ENCODE measurements around the gene KCND3. TPM values are rescaled to one million over a fixed set of nuclear protein-coding genes. Genes with fewer than 3 reads are reported as not detected.

KCND3 gene
- polyA plus RNA-seq, 3 donors = not detected

GRCh38 chr1:111841746-111842145, 147.7 kb downstream of the KCND3 start:
- H3K4me3 Mint-ChIP-seq = no peak overlapping the region
- no peak for DNase-seq
- H3K27ac ChIP-seq (ENCODE audit: low read depth in 1 of 2, low read length in 2 of 2) = no peak overlapping the region
- peaks cover 2 to 4% (median 3%) of the 10 kb centered on the region in 3 donors for H3K27me3 Mint-ChIP-seq (ENCODE audit: low read depth in 3 of 3)
- no peaks in the 10 kb centered on the region for H3K36me3 ChIP-seq (replicated peaks in 1 of 2; ENCODE audit: control insufficient read depth in 1 of 2, insufficient read depth in 2 of 2, low read length in 2 of 2)
- no peaks in the 10 kb centered on the region for H3K36me3 Mint-ChIP-seq
- H2AFZ ChIP-seq (ENCODE audit: insufficient read depth, low read depth, low read length, poor library complexity, severe bottlenecking) = no peak overlapping the region
- H3K4me1 Mint-ChIP-seq = no peaks in the 10 kb centered on the region
- H3K9ac ChIP-seq (ENCODE audit: insufficient read depth, low read length, poor library complexity, severe bottlenecking) = no peak overlapping the region
- intact Hi-C loops (cut with micrococcal nuclease) = no loop called here
- TF ChIP-seq CTCF (IDR thresholded peaks at IDR 0.05) = no peak
- H4K20me1 ChIP-seq (ENCODE audit: insufficient read depth, low read length) = no peaks in the 10 kb centered on the region
- H3K27me3 ChIP-seq (ENCODE audit: control insufficient read depth in 2 of 2, insufficient read depth in 2 of 2, low read length in 2 of 2) = no peaks in the 10 kb centered on the region
- peaks cover 0 to 2% (median 0%) of the 10 kb centered on the region in 7 donors for H3K9me3 Mint-ChIP-seq
- no peak overlapping the region for H3K27ac Mint-ChIP-seq
- no peaks in the 10 kb centered on the region for H3K9me3 ChIP-seq (replicated peaks in 1 of 2; ENCODE audit: control insufficient read depth in 1 of 2, insufficient read depth in 1 of 2, low read length in 2 of 2)
- H3K4me1 ChIP-seq (ENCODE audit: control insufficient read depth in 1 of 2, insufficient read depth in 2 of 2, low read length in 2 of 2) = no peaks in the 10 kb centered on the region
- no CpG with 5 or more reads among the region's 2 CpGs for WGBS (ENCODE audit: insufficient coverage)
- no peaks in the 10 kb centered on the region for H3K79me2 ChIP-seq (ENCODE audit: insufficient read depth, low read length)
- H3K4me2 ChIP-seq (replicated peaks; ENCODE audit: extremely low read depth, low read length, poor library complexity, severe bottlenecking) = no peak overlapping the region
- H3K4me3 ChIP-seq (replicated peaks in 1 of 3; ENCODE audit: low read depth in 2 of 3, low read length in 3 of 3) = no peak overlapping the region

GRCh38 chr1:111841189-111841588, 148.3 kb downstream of the KCND3 start:
- H3K4me3 Mint-ChIP-seq = no peak overlapping the region
- Histone ChIP-seq H2AFZ (ENCODE audit: insufficient read depth, low read depth, low read length, poor library complexity, severe bottlenecking) (no peak overlapping the region), H3K79me2 (ENCODE audit: insufficient read depth, low read length) (no peaks in the 10 kb centered on the region), H3K4me2 (replicated peaks; ENCODE audit: extremely low read depth, low read length, poor library complexity, severe bottlenecking) (no peak overlapping the region), H3K27ac (ENCODE audit: low read depth in 1 of 2, low read length in 2 of 2) (no peak overlapping the region), H3K27me3 (ENCODE audit: control insufficient read depth in 2 of 2, insufficient read depth in 2 of 2, low read length in 2 of 2) (no peaks in the 10 kb centered on the region), H3K4me3 (replicated peaks in 1 of 3; ENCODE audit: low read depth in 2 of 3, low read length in 3 of 3) (no peak overlapping the region), H3K4me1 (ENCODE audit: control insufficient read depth in 1 of 2, insufficient read depth in 2 of 2, low read length in 2 of 2) (no peaks in the 10 kb centered on the region), H4K20me1 (ENCODE audit: insufficient read depth, low read length) (no peaks in the 10 kb centered on the region), H3K36me3 (replicated peaks in 1 of 2; ENCODE audit: control insufficient read depth in 1 of 2, insufficient read depth in 2 of 2, low read length in 2 of 2) (no peaks in the 10 kb centered on the region), H3K9ac (ENCODE audit: insufficient read depth, low read length, poor library complexity, severe bottlenecking) (no peak overlapping the region), H3K9me3 (replicated peaks in 1 of 2; ENCODE audit: control insufficient read depth in 1 of 2, insufficient read depth in 1 of 2, low read length in 2 of 2) (no peaks in the 10 kb centered on the region)
- 93% methylated on average over 4 of the region's 7 CpGs for WGBS (ENCODE audit: insufficient coverage)
- no peak overlapping the region for H3K27ac Mint-ChIP-seq
- DNase-seq = no peak
- H3K36me3 Mint-ChIP-seq = no peaks in the 10 kb centered on the region
- no peak for TF ChIP-seq CTCF (IDR thresholded peaks at IDR 0.05)
- peaks cover 2 to 6% (median 5%) of the 10 kb centered on the region in 3 donors for H3K27me3 Mint-ChIP-seq (ENCODE audit: low read depth in 3 of 3)
- H3K9me3 Mint-ChIP-seq = peaks cover 0 to 2% (median 0%) of the 10 kb centered on the region in 7 donors
- intact Hi-C loops (cut with micrococcal nuclease) = no loop called here
- no peaks in the 10 kb centered on the region for H3K4me1 Mint-ChIP-seq

Data from CD14-positive monocyte (primary cell).